Endothelial cell (in vitro differentiated cells): ENCODE results near the gene TRAF3. TPM values are rescaled to one million over a fixed set of nuclear protein-coding genes. Genes with fewer than 3 reads are reported as not detected.

Experiments used
- DNase-seq: peaks from one replicate; pipeline ENCODE4 v3.0.0; 2021; ENCODE audit warnings: low spot score
- H3K27ac Mint-ChIP-seq: one replicate; pipeline ENCODE4 v1.8.0; 2021; ENCODE audit warnings: mixed read lengths, inconsistent platforms; ENCODE audit not compliant: unreplicated experiment
- H3K27me3 Mint-ChIP-seq: one replicate; pipeline ENCODE4 v1.8.0; 2021; ENCODE audit warnings: mild to moderate bottlenecking, moderate library complexity, mixed read lengths, inconsistent platforms; ENCODE audit not compliant: unreplicated experiment
- H3K36me3 Mint-ChIP-seq: one replicate; pipeline ENCODE4 v1.8.0; 2021; ENCODE audit warnings: mild to moderate bottlenecking, low read depth, mixed read lengths, inconsistent platforms; ENCODE audit not compliant: unreplicated experiment
- H3K4me1 Mint-ChIP-seq: one replicate; pipeline ENCODE4 v1.8.0; 2021; ENCODE audit warnings: mild to moderate bottlenecking, mixed read lengths, inconsistent platforms; ENCODE audit not compliant: unreplicated experiment
- H3K4me3 Mint-ChIP-seq: one replicate; pipeline ENCODE4 v1.8.0; 2021; ENCODE audit warnings: mild to moderate bottlenecking, mixed read lengths, inconsistent platforms; ENCODE audit not compliant: unreplicated experiment
- H3K9me3 Mint-ChIP-seq: one replicate; pipeline ENCODE4 v1.8.0; 2021; ENCODE audit warnings: mixed read lengths, inconsistent platforms; ENCODE audit not compliant: unreplicated experiment
- total RNA-seq: library from RNA; stranded (reverse); fragmentation: NEBNext Ultra II Directional; extraction: Animal tissue kit (Norgen Biotek cat#: 25700); gene quantifications from one replicate; pipeline ENCODE4 v1.2.1, GENCODE V29; 2021; ENCODE audit not compliant: unreplicated experiment
- TF ChIP-seq, protein P1 (sequence below): fragments of 200-600 bp; sonication (generic); IDR thresholded peaks from one replicate; pipeline ENCODE4 v1.5.0; 2021; ENCODE audit warnings: antibody characterized with exemption; ENCODE audit not compliant: unreplicated experiment

Gene TRAF3
- total RNA-seq, 1 donor from 2014 or later = 9.7 TPM

DNA sequence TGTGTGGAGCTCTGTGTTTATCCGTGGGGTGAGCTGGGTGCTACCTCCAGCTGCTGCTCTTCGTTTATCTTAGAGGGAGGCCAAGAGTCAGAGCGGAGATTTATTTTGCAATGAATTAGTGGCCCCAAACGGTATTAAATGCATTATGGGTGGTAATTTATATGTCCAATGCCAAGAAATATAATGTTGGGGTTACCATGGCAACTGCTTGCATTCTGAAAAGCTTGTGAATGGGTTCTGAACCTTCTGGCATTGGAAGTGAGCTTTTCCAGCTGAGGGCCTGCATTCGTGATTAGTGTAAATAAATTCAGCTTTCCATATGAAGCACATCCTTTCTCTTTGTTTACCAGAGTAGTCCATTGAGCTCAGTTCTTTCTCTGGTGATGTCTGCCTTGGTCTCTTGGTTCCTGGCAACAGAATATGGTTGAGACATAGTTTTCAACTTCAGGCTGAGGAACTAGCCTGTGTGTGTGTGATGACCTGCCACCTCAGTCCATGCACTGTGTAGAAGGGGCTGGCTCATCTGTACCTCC, 51.8 kb downstream of the TRAF3 start:
- no peak for DNase-seq
- Mint-ChIP-seq H3K36me3 (no peaks in the 10 kb centered on the region), H3K27ac (no peak overlapping the region), H3K27me3 (peaks cover 6% of the 10 kb centered on the region), H3K4me3 (no peak overlapping the region), H3K4me1 (no peaks in the 10 kb centered on the region), H3K9me3 (no peaks in the 10 kb centered on the region)
- TF ChIP-seq, protein P1, sequence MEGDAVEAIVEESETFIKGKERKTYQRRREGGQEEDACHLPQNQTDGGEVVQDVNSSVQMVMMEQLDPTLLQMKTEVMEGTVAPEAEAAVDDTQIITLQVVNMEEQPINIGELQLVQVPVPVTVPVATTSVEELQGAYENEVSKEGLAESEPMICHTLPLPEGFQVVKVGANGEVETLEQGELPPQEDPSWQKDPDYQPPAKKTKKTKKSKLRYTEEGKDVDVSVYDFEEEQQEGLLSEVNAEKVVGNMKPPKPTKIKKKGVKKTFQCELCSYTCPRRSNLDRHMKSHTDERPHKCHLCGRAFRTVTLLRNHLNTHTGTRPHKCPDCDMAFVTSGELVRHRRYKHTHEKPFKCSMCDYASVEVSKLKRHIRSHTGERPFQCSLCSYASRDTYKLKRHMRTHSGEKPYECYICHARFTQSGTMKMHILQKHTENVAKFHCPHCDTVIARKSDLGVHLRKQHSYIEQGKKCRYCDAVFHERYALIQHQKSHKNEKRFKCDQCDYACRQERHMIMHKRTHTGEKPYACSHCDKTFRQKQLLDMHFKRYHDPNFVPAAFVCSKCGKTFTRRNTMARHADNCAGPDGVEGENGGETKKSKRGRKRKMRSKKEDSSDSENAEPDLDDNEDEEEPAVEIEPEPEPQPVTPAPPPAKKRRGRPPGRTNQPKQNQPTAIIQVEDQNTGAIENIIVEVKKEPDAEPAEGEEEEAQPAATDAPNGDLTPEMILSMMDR = no peak

GRCh38 chr14:102830474-102831045, 53.3 kb downstream of the TRAF3 start:
- no peak overlapping the region for H3K4me3 Mint-ChIP-seq
- no peaks in the 10 kb centered on the region for H3K9me3 Mint-ChIP-seq
- H3K4me1 Mint-ChIP-seq = no peaks in the 10 kb centered on the region
- H3K27ac Mint-ChIP-seq = no peak overlapping the region
- H3K36me3 Mint-ChIP-seq = no peaks in the 10 kb centered on the region
- TF ChIP-seq, protein P1 = no peak
- H3K27me3 Mint-ChIP-seq = peaks cover 3% of the 10 kb centered on the region
- no peak for DNase-seq

- Mint-ChIP-seq H3K27me3 (no peaks in the 10 kb centered on the region), H3K4me1 (no peaks in the 10 kb centered on the region), H3K36me3 (no peaks in the 10 kb centered on the region), H3K4me3 (no peak overlapping the region), H3K27ac (no peak overlapping the region), H3K9me3 (no peaks in the 10 kb centered on the region)
- TF ChIP-seq, protein P1 = no peak
- DNase-seq = no peak
Observed at GRCh38 chr14:102831163-102831804, 54.0 kb downstream of the TRAF3 start.

DNA sequence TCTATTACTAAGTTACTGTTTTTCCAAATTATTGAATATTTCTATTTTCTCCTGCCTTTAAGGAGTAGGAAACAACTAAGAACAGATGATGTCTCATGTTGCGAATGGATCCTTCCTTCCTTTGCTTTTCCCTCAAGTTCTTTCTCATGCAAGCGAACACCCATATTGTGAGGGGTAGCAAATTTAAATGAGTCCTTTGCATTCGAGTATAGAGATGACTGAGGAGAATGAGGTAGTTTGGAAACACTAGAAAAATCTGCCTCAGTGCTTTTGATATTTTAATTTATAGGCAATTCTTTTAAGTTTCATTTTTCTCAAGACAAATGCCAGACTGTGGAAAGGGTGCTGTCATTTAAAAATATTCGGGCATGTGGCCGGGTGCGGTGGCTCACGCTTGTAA, 56.1 kb downstream of the TRAF3 start:
- H3K27ac Mint-ChIP-seq = no peak overlapping the region
- no peaks in the 10 kb centered on the region for H3K36me3 Mint-ChIP-seq
- H3K27me3 Mint-ChIP-seq = no peaks in the 10 kb centered on the region
- DNase-seq = no peak
- H3K4me1 Mint-ChIP-seq = no peaks in the 10 kb centered on the region
- TF ChIP-seq, protein P1 = no peak
- H3K9me3 Mint-ChIP-seq = no peaks in the 10 kb centered on the region
- H3K4me3 Mint-ChIP-seq = no peak overlapping the region

DNA sequence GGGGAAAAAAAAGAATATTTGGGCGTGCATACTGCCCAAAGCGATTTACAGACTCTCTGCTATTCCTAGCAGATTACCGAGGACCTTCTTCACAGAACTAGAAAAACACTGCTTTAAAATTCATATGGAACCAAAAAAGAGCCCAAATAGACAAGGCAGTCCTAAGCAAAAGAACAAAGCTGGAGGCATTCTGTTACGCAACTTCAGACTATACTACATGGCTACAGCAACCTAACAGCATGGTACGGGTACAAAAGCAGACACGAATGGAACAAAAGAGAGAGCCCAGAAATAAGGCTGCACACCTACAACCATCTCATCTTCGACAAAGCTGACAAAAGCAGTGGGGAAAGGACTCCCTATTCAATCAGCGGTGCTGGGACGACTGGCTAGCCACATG, 56.7 kb downstream of the TRAF3 start:
- H3K4me1 Mint-ChIP-seq = no peaks in the 10 kb centered on the region
- no peak overlapping the region for H3K27ac Mint-ChIP-seq

More for the DNA sequence above, 56.7 kb downstream of the TRAF3 start:
- Mint-ChIP-seq H3K4me3 (no peak overlapping the region), H3K36me3 (no peaks in the 10 kb centered on the region), H3K9me3 (no peaks in the 10 kb centered on the region), H3K27me3 (no peaks in the 10 kb centered on the region)
- TF ChIP-seq, protein P1 = no peak
- DNase-seq = no peak
